Mononuclear cell (primary cell): ENCODE data around the gene JUN. TPM values are rescaled to one million over a fixed set of nuclear protein-coding genes. Genes with fewer than 3 reads are reported as not detected.

Experiments used
- H3K27me3 ChIP-seq: 2 replicates; pipeline ENCODE4 v1.6.0; 2011; ENCODE audit warnings: low read length, control low read depth; ENCODE audit not compliant: insufficient read depth
- H3K4me1 ChIP-seq: 2 replicates; pipeline ENCODE4 v1.5.1; 2011; ENCODE audit warnings: mild to moderate bottlenecking, low read length, control low read depth; ENCODE audit not compliant: insufficient read depth
- H3K4me3 ChIP-seq: 2 replicates; pipeline ENCODE4 v1.5.1; 2011; ENCODE audit warnings: mild to moderate bottlenecking, low read length, moderate library complexity
- H3K9me3 ChIP-seq: 2 replicates; pipeline ENCODE4 v1.5.1; 2011; ENCODE audit warnings: low read depth, mild to moderate bottlenecking, control low read depth, low read length
- total RNA-seq: library from RNA; depleted of rRNA; stranded (reverse); fragments of >200 nt; gene quantifications from one replicate; pipeline ENCODE4 v1.2.3, GENCODE V29; 2012

The JUN gene
- total RNA-seq, 1 donor = 1,080 TPM

GRCh38 chr1:58782178-58783089 lies 1.4 kb downstream of the JUN start:
- Histone ChIP-seq H3K4me3 (peak overlapping the region; percentile 82), H3K4me1 (peaks cover 36% of the 10 kb centered on the region), H3K27me3 (peaks cover 27% of the 10 kb centered on the region), H3K9me3 (no peaks in the 10 kb centered on the region)

- Histone ChIP-seq H3K27me3 (peaks cover 25% of the 10 kb centered on the region), H3K4me3 (peak overlapping the region; percentile 82), H3K4me1 (peaks cover 36% of the 10 kb centered on the region), H3K9me3 (no peaks in the 10 kb centered on the region)
Measured at GRCh38 chr1:58781541-58782177, 2.2 kb downstream of the JUN start.

DNA sequence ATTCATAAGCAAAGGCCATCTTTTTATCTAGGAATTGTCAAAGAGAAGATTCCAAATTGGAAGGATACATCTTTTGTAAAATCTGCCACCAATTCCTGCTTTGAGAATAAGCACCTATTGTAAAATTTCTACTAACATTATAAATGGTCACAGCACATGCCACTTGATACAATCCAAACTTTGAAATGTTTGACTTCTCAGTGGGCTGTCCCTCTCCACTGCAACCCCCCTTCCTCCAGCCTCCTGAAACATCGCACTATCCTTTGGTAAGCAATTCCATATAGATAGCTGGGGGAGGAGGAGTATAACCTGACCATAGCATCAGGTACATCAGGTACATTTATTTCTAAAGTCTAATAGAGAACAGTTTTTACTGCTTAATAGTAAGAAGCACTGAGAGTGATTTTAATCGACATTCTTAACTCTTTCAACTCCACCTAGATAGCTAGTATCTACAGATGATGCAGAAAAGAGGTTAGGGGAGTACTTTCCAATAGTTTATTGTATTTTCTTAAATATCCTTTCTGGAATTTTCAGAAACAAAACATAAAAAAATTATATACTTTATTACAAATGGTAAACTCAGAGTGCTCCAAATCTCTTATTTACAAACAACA lies 2.9 kb downstream of the JUN start:
- Histone ChIP-seq H3K9me3 (no peaks in the 10 kb centered on the region), H3K4me3 (no peak overlapping the region), H3K4me1 (peaks cover 36% of the 10 kb centered on the region), H3K27me3 (peaks cover 22% of the 10 kb centered on the region)

DNA sequence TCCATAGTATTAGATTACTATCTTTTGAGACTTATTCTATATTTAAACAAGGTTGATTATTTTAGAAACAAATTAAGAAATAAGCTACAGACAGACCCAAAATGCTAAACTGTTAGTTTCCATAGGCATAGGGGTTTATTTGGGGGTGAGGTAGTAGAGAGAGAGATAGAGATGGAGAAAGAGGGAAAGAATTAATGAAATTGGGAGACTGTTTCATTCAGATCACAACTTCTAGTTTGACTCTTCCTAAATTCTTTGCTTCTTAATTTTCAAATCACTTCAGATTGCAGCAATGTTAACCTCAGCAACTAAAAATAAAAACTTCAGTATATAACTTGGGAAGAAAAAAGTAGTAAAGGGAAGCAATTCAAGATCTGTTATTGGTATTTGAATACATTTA lies 3.4 kb downstream of the JUN start:
- Histone ChIP-seq H3K9me3 (no peaks in the 10 kb centered on the region), H3K4me3 (no peak overlapping the region), H3K4me1 (peaks cover 31% of the 10 kb centered on the region), H3K27me3 (peaks cover 18% of the 10 kb centered on the region)

- H3K9me3 ChIP-seq = no peaks in the 10 kb centered on the region
- H3K27me3 ChIP-seq = peaks cover 18% of the 10 kb centered on the region
- H3K4me3 ChIP-seq = no peak overlapping the region
- H3K4me1 ChIP-seq = peaks cover 26% of the 10 kb centered on the region
Measured at GRCh38 chr1:58779801-58780382, 4.0 kb downstream of the JUN start.

DNA sequence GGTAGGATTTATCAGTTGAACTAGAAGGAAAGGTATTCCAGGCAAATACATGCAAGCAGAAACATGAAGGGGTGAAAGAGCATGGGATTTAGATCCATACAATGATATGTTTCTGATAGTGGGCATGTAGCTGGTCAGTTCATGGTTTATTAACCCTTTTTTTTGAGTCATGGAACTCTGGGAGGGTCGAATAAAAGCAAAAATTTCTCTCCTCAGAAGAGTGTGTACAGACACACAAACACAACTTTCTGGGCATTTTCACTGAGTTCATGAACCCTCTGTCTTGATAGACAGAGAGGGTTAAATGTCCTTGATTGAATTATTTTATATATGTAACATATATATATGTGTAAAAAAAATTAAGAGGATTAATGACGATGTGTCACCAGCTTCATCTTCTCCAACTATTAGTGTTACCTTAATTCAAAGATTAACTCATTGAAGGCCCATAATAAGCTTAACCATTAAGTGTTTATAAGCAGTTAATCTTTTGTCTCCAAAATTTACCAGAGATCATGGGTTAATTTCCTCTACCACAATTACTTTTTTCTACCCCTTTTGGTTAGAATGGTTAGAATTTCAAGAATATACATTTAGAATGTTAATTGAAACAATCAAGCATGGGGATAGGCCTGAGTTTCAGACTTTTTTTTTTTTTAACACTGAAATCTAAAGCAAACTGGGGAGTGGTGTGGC lies 4.6 kb downstream of the JUN start:
- H3K9me3 ChIP-seq = no peaks in the 10 kb centered on the region
- H3K4me1 ChIP-seq = peaks cover 21% of the 10 kb centered on the region
- peaks cover 18% of the 10 kb centered on the region for H3K27me3 ChIP-seq
- no peak overlapping the region for H3K4me3 ChIP-seq

DNA sequence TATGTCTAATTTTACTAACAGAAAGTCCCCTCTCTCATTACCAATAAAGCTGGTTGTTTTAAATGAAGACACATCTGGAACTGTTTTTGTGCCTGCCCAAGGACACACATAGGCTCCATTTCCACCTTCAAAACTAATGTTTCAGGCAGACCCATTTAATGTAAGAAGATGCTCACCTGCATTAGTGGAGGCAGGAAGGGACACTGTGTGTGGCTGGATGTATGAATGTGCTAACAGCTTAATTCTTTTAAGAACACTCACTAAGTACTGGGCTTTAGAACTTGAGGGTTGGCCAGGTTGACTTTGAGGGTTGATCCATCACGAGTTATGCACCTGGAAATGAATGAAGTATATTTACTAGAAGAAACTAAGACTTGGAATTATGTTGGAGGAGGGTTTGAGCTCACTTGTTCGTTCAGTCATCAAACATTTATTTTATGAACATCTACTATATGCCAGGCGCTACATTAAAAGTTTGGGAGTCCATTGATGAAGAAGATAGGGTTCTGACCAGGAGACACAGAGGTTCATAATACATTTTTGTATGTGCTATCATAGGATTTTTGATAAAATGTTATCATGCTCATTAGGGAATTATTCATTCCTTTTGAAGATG lies 5.4 kb downstream of the JUN start:
- H3K4me3 ChIP-seq = no peak overlapping the region
- peaks cover 28% of the 10 kb centered on the region for H3K4me1 ChIP-seq
- no peaks in the 10 kb centered on the region for H3K9me3 ChIP-seq
- peaks cover 18% of the 10 kb centered on the region for H3K27me3 ChIP-seq

DNA sequence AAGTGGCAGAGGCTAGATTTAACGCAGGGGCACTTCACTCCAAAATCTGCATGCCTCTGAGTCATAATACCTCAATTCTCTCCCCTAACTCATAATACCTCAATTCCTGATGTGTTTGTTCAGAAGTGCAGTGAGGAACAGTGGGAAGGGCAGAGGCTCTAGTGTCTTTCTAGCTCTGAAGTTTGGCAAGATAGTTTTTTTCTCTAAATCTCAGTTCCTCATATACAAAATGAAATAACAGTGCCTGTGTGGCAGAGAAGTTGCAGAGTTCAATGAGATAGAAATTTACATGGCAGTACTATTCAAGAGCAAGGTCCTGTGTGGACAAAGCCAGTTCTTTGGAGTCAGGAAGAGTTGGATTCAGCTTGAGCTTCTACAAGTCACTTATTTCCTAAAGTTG lies 9.8 kb downstream of the JUN start:
- Histone ChIP-seq H3K4me3 (no peak overlapping the region), H3K4me1 (peaks cover 14% of the 10 kb centered on the region), H3K27me3 (no peaks in the 10 kb centered on the region), H3K9me3 (no peaks in the 10 kb centered on the region)

DNA sequence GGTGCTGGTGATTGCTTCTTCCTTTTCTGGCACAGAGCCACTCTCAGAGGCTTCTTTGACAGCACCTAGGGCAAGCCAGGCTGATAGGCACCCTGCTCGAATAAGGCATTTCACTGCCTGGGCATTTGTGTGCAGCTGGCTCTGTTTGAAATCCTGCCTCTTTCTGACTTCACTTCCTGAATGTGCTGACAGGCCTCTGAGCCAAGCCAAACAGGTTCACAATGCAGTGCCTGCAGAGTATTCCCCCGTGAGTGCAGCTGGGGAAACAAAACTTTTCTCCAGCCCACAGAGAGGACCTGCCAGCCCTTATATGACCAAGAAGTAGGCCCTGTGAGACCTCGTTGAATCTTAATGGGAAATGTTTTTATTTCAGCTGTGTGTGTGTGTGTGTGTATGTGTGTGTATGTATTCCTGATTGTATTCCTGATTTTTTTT lies 10.4 kb downstream of the JUN start:
- H3K9me3 ChIP-seq = no peaks in the 10 kb centered on the region
- no peak overlapping the region for H3K4me3 ChIP-seq
- H3K27me3 ChIP-seq = no peaks in the 10 kb centered on the region
- peaks cover 14% of the 10 kb centered on the region for H3K4me1 ChIP-seq

DNA sequence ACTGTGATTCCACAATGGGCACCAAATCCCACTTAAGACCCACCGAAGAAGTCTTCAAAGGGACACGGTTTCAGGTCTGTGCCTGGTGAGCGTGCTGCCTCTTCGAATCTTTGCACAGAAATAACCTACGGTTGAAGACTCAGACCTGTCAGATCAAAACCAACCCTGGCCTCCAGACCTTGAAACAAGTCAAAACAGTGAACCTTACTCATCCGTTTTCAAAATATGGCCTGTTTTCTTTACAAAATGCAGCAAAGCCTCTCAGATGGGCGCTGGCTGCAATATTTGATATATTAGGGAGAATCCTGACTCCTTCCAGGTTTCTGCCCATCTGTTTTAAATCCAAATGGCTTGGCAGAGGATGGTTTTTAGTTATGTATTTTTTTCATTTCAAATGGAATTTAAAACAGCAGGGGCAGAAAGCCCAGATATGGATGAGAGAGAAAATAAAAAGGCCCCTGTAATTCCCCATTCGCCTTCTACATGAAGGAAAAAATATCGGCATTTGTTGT lies 14.0 kb downstream of the JUN start:
- H3K4me3 ChIP-seq = no peak overlapping the region
- H3K4me1 ChIP-seq = peaks cover 14% of the 10 kb centered on the region
- H3K9me3 ChIP-seq = no peaks in the 10 kb centered on the region
- no peaks in the 10 kb centered on the region for H3K27me3 ChIP-seq

- no peaks in the 10 kb centered on the region for H3K27me3 ChIP-seq
- H3K4me1 ChIP-seq = peaks cover 14% of the 10 kb centered on the region
- H3K4me3 ChIP-seq = no peak overlapping the region
- no peaks in the 10 kb centered on the region for H3K9me3 ChIP-seq
Measured at GRCh38 chr1:58768971-58769808, 14.7 kb downstream of the JUN start.

GRCh38 chr1:58768191-58768731 lies 15.6 kb downstream of the JUN start:
- no peak overlapping the region for H3K4me3 ChIP-seq
- no peaks in the 10 kb centered on the region for H3K27me3 ChIP-seq
- no peaks in the 10 kb centered on the region for H3K9me3 ChIP-seq
- H3K4me1 ChIP-seq = peaks cover 4% of the 10 kb centered on the region

- no peaks in the 10 kb centered on the region for H3K4me1 ChIP-seq
- H3K4me3 ChIP-seq = no peak overlapping the region
- no peaks in the 10 kb centered on the region for H3K27me3 ChIP-seq
- no peaks in the 10 kb centered on the region for H3K9me3 ChIP-seq
Measured at GRCh38 chr1:58767143-58767542, 16.7 kb downstream of the JUN start.
